MM.1S (cell line): ENCODE results near the gene ARPC5L.

ENCODE experiments used
- EZH2 ChIP-seq: fragments of 300-600 bp; sonication (generic); optimal IDR thresholded peaks from 2 replicates; pipeline ENCODE3; 2017; ENCODE audit warnings: low read depth, mild to moderate bottlenecking, antibody characterized with exemption, low read length, mixed read lengths
- TF ChIP-seq, protein P1 (sequence below): fragments of 300-600 bp; sonication (generic); IDR thresholded peaks from 2 replicates; pipeline ENCODE4 v1.5.1; 2016; ENCODE audit warnings: antibody characterized with exemption, low read length, mixed read lengths

DNA sequence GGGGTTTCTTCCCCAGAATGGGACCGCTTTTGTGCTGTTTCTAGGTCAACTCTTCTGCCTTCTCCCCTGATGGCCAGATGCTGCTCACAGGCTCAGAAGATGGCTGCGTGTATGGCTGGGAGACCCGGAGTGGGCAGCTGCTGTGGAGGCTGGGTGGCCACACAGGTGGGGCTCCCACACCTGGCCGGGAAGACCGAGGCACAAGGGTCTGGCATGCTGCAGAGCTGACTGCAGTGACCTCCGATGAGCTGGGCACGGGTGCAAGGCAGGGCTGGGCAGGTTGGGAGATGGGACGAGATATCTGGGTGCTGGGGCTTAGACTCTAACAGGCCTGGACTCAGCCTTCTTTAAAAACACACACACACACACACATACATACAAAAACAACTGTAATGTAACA is 7.8 kb upstream of the ARPC5L start:
- no peak for TF ChIP-seq EZH2
- TF ChIP-seq, protein P1, sequence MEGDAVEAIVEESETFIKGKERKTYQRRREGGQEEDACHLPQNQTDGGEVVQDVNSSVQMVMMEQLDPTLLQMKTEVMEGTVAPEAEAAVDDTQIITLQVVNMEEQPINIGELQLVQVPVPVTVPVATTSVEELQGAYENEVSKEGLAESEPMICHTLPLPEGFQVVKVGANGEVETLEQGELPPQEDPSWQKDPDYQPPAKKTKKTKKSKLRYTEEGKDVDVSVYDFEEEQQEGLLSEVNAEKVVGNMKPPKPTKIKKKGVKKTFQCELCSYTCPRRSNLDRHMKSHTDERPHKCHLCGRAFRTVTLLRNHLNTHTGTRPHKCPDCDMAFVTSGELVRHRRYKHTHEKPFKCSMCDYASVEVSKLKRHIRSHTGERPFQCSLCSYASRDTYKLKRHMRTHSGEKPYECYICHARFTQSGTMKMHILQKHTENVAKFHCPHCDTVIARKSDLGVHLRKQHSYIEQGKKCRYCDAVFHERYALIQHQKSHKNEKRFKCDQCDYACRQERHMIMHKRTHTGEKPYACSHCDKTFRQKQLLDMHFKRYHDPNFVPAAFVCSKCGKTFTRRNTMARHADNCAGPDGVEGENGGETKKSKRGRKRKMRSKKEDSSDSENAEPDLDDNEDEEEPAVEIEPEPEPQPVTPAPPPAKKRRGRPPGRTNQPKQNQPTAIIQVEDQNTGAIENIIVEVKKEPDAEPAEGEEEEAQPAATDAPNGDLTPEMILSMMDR, result no peak
